Measurements from ENCODE around the gene NADSYN1. TPM values are rescaled to one million over a fixed set of nuclear protein-coding genes. Genes with fewer than 3 reads are reported as not detected.
A peak's percentile ranks its signal among the peaks of the same experiment; 100 is the strongest.

NADSYN1 gene
- total RNA-seq, 3 donors from 2014 or later: 112 to 210 (median 141) TPM

- intact Hi-C loops (cut with DNase I, micrococcal nuclease): no loop called here
- TF ChIP-seq CTCF (IDR thresholded peaks at IDR 0.05): no peak
Observed at GRCh38 chr11:71452199-71453036, 585 bp upstream of the NADSYN1 start.

GRCh38 chr11:71453918-71454304 is 908 bp downstream of the NADSYN1 start:
- no peak for TF ChIP-seq CTCF (IDR thresholded peaks at IDR 0.05)
- H3K4me1 ChIP-seq (ENCODE audit: low read depth): peaks cover 21% of the 10 kb centered on the region
- peak; percentile 0 for ATAC-seq

More at GRCh38 chr11:71452199-71453036, 585 bp upstream of the NADSYN1 start:
- H3K9me3 ChIP-seq: no peaks in the 10 kb centered on the region
- H3K4me1 ChIP-seq (ENCODE audit: low read depth): peaks cover 23% of the 10 kb centered on the region
- H3K36me3 ChIP-seq (ENCODE audit: low read depth): peaks cover 7% of the 10 kb centered on the region
- peak; percentile 66 to 76 (median 68) for DNase-seq
- peak overlapping the region; percentile 37 for H3K4me3 ChIP-seq
- ATAC-seq: peak; percentile 14

GRCh38 chr11:71454470-71455113 is 1.6 kb downstream of the NADSYN1 start:
- ATAC-seq (peak; percentile 61), DNase-seq (peak in 2 of 3 donors; percentile 44 to 77)
- Histone ChIP-seq H3K9me3 (no peaks in the 10 kb centered on the region), H3K4me3 (no peak overlapping the region), H3K4me1 (ENCODE audit: low read depth) (peaks cover 21% of the 10 kb centered on the region), H3K36me3 (ENCODE audit: low read depth) (peaks cover 17% of the 10 kb centered on the region)
- peak; percentile 8 for TF ChIP-seq CTCF (IDR thresholded peaks at IDR 0.05)
- intact Hi-C loops (cut with DNase I, micrococcal nuclease): no loop called here

More at GRCh38 chr11:71453918-71454304, 908 bp downstream of the NADSYN1 start:
- Histone ChIP-seq H3K4me3 (peak overlapping the region; percentile 37), H3K36me3 (ENCODE audit: low read depth) (peaks cover 11% of the 10 kb centered on the region), H3K9me3 (no peaks in the 10 kb centered on the region)
- no peak for DNase-seq
- intact Hi-C loops (cut with DNase I, micrococcal nuclease): no loop called here

DNA sequence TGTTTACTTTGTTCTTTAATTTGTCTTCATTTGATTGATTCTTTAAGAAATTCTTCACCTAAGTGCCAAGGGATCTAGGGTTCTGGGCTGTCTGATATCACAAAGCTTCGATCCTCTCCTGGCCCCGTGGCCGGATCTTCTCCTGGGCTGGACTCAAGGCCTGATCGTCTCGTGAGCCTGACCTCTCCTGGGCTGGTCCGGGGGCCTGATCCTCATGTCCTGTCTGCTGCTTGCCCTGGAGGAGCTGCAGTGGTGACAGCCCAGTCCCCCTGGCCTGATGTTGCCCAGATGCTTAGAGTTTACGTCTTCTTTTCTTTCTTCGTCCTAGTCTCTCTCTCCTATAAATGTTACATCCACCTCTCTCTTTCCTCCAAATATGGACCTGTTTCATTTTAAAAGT is 3.3 kb downstream of the NADSYN1 start:
- H3K4me3 ChIP-seq: no peak overlapping the region
- DNase-seq: peak in 1 of 3 donors; percentile 9
- H3K36me3 ChIP-seq (ENCODE audit: low read depth): peaks cover 19% of the 10 kb centered on the region
- TF ChIP-seq CTCF (IDR thresholded peaks at IDR 0.05): no peak
- no peaks in the 10 kb centered on the region for H3K9me3 ChIP-seq
- ATAC-seq: no peak
- intact Hi-C loops (cut with DNase I, micrococcal nuclease): no loop called here
- H3K4me1 ChIP-seq (ENCODE audit: low read depth): peaks cover 21% of the 10 kb centered on the region

DNA sequence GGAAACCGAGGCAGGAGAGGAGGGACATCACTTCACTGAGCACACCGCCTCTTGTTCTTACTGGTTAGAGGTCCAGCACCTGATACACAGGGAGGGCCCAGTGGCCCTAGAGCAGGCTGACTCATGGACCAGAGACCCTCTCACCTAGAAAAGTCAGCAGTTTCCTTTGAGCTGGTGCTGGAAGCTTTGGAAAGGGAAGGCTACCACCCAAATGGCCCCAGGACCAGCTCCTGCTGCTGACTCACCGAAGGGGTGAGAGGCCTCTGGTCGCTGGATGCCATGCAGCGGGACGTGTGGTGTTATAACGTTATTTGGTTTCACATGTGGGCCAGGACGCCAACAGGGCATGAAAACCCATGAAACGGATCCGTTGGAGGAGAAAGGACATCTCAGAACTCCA is 3.8 kb downstream of the NADSYN1 start:
- no peaks in the 10 kb centered on the region for H3K9me3 ChIP-seq
- peaks cover 16% of the 10 kb centered on the region for H3K4me1 ChIP-seq (ENCODE audit: low read depth)
- TF ChIP-seq CTCF (IDR thresholded peaks at IDR 0.05): no peak
- intact Hi-C loops (cut with DNase I, micrococcal nuclease): no loop called here
- peaks cover 19% of the 10 kb centered on the region for H3K36me3 ChIP-seq (ENCODE audit: low read depth)
- H3K4me3 ChIP-seq: no peak overlapping the region
- ATAC-seq (no peak), DNase-seq (peak in 1 of 3 donors; percentile 17)
